ENCODE results near the gene LRRC27. TPM values are rescaled to one million over a fixed set of nuclear protein-coding genes. Genes with fewer than 3 reads are reported as not detected.

LRRC27 gene
- total RNA-seq, 1 donor from 2014 or later: 12.4 TPM

DNA sequence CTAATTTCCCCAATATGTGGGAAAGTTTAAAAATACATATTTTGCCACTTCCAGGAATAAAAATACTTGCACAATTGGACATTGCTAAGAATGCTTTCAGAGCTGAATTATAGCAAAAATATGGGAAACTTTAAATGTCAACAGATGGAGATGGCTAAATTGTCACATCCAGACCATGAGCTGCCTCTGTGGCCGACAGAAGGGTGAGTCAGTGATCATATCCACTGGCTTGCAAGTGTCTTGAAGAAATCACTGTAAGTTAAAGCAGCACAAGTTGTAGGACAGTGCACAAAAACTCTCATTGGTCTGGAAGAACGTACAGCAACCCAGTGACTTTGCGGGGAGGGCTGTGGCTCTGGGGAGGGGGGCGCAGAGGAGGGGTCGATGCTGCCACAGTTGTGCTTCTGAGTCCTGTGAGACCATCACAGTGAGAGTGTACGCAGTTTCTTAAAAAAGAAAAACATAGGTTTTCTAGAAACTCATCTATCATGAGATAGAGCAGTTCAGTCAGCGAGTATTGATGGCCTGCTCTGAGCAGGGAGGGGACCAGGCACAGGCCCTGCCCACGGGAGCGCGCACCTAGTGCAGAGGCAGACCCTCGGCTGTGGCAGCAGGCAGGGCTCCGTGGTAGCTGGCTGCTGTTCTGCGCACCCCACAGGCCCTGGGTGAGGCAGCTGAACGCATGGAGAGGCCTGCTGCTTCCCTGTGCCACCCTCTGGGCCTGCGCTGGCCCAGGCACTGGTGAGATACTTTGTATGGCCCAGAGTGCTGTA, 25.5 kb downstream of the LRRC27 start:
- DNase-seq (ENCODE audit: low spot score): no peak

DNA sequence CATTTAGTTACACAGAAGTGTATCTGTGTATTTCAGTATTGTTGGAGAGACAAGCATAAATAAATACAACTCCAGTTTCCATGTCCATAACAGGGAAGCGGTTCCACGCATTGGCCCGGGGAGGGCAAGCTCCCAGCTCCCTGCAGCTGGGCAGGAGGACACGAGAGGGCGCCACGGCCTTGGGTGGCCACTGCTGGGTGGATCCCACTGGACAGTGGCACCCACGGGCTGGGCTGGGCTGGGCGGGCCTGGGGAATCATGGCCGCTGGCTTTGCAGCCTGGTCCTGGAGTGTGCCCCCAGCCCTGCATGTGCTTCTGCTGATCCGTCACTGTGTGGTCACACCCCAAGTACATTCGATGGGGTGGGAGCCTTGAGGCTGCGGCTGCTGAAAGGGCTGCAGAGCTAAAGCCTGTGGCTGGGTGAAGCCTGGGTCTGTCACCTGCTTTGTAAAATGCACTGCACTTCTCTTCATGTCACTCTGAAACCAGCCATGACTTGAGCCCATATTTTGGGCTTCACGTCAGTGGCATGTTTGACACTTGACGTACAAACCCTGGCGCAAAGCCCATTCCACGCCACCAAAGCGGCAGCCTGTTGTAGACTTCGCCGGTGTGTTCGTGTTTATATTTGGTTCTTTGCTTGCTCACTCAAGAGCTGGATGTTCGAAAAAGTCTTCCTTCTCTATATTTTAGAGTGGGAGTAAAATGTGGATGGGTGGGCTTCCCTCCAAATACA, 27.5 kb downstream of the LRRC27 start:
- DNase-seq (ENCODE audit: low spot score): no peak

DNA sequence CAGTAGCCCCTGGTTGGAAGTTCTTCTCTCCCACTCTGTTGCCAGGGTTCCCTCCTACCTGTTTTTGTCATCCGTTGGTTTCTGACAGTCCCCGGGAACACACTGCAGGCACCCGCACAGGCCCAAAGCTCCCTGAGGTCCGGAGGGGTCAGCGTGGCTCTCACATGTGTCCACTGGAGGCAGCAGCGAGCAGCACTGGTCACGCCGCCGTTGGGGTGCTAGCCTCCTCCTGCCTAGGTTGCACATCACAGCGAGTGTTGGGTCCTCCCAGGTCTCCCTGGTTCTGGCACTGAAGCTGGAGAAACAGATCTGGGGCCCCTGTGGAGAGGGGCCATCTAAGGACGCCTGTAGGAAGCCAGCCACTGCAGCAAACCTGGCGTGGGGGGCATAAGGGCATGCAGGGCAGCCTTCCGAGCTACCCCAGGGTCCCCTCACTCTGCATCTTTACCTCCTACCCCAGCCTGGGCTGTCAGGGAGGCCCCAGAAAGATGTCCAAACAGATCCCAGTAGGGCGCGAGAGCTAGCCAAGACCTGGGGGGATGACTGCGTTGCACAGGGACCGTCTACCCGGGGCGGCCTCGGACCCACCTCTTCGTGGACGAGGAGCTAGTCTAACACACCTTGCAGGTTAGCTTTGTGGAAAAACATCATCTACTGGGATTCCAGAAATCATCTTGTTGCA, 28.9 kb downstream of the LRRC27 start:
- no peak for DNase-seq (ENCODE audit: low spot score)

DNA sequence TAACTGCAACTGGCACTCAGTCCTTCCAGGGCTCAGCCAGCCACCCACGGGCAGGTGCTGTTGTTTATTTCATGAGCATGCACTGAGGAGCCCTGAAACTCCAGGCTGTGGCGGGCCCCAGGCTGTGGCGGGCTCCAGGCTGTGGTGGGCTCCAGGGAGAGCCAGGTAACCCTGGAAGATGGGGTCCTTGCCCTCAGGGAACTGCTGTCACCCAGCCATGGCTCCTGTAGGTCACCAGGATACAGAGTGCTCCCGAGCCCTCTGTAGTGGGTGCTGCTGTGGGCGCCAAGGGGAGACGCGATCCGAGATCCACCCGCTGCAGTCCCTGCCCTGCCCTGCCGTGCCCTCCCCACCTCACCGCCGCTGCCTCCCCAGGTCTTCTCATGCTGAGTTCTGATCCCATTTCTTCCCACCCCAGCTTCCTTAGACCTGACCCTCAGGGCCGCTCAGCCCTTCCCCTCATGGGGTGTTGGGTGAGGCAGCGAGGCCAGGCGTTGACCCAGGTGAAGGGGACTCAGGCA, 29.6 kb downstream of the LRRC27 start:
- no peak for DNase-seq (ENCODE audit: low spot score)

DNA sequence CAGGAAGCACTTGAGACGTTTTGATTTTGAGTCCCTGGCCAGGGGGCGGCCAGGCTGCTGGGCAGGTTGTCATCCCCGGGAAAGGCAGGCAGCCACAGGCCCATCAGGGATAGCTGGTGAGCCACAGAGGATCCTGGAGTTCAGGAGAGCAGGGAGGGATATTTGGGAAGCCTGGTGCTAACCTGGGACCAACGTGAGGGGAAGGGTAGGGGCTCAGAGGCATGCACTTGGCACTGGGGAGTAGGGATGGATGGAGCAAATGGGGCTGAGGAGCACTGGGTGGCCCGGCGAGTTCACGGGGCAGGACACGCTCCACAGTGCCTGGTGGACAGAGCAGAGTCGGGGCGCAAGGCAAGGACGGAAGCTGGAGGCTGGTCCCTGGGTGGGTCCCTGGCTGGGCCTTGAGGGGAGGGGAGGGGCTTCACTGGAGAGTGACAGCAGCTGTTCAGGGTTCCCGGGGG, 30.2 kb downstream of the LRRC27 start:
- no peak for DNase-seq (ENCODE audit: low spot score)

DNA sequence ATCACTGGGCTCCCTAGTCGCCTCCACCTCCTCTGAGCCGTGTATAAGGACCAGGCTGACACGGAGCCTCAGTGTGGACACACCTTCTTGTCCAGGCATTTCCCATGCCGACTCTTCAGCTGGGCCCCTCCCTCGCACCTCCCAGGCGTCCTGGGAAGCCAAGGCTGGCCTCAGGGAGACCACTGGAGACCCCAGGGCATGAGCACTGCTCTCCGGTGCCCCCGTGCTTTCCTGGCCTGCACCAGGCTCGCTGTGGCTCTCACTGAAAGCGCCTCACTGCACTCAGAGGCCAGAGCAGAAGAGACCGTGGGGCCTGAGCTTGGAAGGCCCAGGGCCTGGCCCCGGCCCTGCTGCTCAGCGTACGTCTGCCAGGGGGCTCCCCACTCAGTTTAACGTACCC, 31.4 kb downstream of the LRRC27 start:
- DNase-seq (ENCODE audit: low spot score): no peak

DNA sequence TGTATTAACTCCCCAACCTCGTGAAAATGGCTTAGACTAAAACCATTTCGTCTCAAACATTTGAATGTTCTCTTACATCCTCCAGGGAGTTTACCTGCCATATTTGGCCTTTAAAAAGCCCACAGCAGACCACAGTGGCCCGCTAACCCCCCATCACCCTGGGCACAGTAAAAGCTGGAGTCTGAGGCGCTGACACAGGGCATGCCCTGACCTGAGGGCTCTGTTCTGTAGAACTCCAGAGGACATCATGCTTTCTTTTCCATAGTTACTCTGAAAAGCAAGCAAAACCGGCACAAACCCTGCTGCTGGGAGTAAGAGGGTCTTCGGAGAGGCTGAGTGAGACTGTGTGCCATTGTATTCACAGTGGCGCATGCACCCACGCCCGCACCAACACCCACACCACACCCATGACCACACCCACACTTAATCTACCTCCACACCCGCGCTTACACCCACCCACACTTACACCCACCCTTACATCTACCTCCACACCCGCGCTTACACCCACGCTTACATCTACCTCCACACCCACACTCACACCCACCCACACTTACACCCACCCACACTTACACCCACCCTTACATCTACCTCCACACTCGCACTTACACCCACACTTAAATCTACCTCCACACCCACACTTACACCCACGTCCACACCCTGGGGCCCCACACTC, 32.1 kb downstream of the LRRC27 start:
- no peak for DNase-seq (ENCODE audit: low spot score)

DNA sequence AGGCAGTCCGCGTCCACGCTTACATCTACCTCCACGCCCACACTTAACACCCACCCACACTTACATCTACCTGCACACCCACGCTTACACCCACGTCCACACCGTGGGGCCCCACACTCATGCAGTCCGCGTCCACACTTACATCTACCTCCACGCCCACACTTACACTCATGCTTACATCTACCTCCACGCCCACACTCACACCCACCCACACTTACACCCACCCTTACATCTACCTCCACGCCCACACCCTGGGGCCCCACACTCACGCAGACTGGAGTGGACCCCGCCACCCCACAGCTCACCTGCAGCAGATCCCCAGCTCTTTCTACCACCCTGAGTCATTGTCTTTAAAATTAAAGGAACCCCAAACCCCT, 32.6 kb downstream of the LRRC27 start:
- DNase-seq (ENCODE audit: low spot score): no peak

DNA sequence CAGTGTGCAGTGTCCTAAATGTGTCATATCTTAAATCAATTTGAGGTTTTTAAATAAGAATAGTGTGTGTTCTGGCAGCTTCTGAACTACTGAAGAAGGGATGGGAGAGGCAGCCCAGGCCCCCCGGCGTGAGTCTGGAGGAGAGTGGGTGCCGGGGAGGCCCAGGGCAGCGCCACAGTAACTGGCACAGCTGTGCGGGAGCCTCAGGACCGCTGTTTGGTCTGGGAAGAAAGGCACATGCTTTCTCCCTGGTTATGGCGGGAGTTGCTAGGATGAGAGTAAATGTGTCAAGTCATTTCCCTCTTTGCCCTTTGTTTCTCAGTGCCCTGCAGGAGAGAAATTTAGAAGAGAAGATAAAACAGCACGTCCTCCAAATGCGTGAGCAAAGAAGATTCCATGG, 33.1 kb downstream of the LRRC27 start:
- no peak for DNase-seq (ENCODE audit: low spot score)

DNA sequence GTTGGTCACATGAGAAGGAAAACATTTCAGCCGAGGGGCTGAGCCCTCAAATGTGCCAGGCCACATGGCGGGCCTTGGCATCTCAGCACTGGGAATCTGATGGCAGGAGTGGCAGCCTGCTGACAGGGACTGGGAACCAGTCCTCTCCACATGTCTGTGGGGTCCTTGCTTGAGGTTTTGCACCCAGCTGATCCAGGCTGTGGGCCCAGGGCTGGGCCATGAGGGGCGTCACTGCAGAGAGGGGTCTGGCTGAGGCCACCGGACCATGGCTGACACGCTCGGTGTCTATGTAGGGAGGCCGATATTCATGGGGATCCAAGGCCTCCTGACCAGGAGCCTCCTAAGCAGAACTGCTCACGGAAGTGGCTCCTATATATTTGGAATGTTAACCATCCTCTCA, 34.0 kb downstream of the LRRC27 start:
- DNase-seq (ENCODE audit: low spot score): no peak

DNA sequence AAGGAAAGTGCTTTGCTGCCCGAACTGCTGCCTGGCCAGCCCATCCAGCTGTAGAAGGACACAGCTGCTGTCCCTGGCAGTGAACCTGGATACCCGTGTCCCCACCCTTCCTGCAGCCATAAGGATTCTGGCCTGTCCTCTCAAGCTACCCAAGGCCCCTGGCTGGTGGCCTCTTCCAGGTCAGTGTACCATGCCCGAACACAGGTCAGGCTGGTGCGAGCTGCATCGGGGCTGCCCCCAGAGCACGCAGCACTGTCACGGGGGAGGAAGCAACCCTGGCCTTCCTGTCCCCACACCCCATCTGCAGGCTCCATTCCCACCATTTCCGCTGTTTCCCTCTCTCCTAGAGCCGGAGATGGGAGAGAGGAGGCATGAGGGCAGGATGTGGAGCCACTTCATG, 34.5 kb downstream of the LRRC27 start:
- no peak for DNase-seq (ENCODE audit: low spot score)

DNA sequence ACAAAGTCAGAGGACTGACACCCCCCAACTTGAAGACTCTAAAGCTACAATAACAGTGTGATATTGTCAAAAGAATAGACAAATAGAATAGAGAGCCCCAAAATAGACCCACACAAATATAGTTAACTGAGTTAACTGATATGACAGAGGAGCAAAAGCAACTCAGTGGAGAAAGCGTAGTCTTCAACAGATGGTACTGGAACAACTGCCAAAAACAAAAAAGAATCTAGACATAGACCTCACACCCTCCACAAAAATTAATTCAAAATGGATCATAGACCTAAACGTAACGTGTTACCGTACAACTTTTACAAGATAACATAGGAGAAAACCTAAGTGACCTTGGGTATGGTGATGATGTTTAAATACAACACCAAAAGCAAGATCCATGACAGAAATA, 36.4 kb downstream of the LRRC27 start:
- DNase-seq (ENCODE audit: low spot score): no peak

DNA sequence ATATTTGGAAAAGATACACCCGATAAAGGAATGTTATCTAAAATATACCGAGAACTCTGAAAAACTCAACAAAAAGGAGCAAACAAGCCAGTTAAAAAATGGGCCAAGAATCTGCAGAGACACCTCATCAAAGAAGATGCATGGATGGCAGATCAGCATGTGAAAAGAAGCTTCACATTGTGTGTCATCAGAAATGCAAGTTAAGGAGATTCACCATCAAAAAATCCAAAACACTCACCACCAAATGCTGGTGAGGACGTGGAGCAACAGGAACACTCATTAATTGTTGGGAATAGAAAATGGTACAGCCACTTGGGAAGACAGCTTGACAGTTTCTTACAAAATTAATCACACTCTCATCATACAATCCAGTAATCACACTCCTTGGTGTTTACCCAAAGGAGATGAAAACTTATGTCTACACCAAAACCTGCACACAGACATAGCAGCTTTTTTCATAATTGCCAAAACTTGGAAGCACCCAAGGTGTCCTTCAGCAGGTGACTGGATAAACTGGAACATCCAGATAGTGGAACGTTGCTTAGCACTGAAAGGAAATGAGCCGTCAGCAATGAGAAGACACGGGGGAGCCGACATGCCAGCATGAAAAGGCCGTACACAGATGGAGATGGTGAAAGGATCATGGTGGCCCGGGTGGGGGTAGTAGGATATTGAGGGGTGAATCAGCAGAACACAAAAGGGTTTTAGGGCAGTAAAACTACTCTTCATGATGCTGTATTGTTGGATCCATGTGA, 37.1 kb downstream of the LRRC27 start:
- DNase-seq (ENCODE audit: low spot score): no peak

DNA sequence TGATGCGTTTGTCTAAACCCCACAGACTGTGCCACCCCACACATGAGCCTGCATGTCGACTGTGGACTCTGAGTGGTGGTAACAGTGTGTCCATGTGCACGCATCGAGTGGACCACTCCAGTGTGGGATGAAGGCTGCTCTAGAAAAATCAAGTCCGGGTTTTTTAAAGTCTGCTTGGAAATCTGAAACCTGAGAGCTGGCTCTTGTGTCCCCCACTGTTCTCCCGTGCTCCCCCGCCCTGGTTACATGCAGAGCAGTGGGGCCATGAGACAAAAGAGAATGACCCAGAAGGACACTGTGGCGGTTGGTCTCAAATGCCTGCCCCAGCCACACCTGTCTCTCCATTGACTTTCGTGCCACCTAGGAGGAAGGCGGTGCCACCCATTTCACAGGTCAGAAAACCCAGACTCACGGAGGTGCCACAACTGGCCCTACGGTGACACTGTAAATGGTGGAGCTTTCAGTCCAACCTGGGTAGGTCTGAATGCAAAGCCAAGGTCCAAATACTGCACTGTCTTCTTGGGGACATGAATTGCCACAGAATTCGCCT, 37.7 kb downstream of the LRRC27 start:
- no peak for DNase-seq (ENCODE audit: low spot score)

DNA sequence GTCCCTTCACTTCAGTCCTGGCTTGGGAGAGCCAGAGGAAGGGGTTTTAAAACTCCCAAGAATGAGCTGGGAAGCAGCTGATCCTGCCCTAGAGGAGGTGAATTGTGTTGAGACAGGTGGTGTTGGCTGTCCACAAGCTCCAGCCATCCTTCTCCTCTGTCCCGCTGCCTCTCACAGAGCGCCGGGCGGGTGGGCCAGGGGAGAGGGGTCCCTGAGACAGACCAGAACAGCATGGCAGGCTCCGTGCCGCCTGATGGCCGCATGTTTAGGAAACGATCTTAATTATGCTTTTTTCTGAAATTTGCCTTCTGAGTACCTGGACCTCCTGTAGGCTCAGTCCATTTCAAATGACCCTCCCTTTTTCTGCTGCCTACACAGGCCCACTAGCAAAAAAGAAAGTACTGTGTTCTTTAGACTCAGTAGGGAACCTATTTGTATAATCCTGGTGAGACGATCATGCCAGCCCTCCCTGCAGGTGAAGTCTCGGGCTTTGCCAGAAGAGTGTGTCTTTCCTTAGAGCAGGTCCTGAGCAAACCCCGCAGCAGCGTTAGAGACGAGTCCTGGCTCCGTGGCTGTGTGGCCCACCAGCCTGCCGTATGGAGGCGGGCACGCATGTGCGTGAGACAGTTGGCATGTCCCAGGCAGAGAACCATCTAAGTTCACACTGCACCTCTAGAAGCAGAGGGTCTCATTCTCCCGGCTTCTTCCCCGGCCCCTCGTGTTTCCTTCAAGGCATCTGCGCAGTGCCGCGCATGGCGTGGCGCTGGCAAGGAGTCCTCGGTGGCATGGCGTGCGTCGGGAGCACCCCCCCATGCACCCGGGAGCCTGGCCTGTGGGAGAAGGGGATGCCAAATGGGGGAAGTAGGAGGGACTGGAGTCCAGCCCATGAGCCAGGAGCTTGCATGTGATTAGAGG, 38.7 kb downstream of the LRRC27 start:
- no peak for DNase-seq (ENCODE audit: low spot score)

DNA sequence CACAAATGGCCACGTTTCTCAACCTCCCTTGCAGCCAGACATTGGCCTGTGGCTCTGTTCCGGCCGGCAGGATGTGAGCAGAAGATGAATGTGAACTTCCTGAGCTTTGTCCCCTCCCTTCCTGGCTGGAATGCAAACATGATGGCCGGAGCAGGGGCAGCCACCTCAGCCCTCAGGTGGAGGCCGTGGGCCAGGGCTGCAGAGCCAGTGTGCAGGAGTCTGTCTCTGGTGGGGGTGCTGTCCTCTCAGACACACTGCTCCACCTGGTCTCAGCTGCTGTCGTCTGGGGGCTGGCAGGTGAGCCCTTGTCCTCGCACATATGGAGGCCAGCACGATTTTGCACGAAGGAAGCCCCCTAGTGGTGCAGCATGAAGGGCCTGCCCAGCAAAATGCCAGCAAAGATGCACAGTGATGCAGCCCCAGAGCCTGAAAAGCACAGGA, 39.7 kb downstream of the LRRC27 start:
- DNase-seq (ENCODE audit: low spot score): no peak

DNA sequence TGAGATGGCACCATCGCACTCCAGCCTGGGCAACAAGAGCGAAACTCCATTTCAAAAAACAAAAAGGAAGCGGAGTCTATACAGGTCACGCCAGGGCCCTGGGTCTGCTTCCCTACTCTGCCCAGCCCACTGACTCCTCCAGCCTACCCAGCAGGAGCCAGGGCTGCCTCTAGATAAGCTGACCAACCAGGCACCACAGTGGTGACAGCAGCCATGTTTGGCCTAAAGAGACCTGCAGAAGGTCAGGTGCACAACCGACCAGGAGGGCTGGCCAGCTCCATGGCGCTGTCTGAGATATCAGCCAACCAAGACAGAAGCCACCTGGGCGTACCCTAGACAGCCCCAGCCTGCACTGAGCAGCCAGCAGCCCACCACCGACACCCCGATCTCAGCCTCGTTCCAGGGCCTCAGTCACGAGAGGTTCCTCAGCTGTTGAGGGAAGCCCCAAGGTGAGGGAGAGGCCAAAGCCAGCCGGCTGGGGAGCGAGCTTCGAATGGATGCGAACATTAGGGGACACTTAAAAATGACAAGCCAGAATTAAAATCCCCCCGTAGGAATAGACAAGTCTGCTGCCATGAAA, 40.6 kb downstream of the LRRC27 start:
- no peak for DNase-seq (ENCODE audit: low spot score)

DNA sequence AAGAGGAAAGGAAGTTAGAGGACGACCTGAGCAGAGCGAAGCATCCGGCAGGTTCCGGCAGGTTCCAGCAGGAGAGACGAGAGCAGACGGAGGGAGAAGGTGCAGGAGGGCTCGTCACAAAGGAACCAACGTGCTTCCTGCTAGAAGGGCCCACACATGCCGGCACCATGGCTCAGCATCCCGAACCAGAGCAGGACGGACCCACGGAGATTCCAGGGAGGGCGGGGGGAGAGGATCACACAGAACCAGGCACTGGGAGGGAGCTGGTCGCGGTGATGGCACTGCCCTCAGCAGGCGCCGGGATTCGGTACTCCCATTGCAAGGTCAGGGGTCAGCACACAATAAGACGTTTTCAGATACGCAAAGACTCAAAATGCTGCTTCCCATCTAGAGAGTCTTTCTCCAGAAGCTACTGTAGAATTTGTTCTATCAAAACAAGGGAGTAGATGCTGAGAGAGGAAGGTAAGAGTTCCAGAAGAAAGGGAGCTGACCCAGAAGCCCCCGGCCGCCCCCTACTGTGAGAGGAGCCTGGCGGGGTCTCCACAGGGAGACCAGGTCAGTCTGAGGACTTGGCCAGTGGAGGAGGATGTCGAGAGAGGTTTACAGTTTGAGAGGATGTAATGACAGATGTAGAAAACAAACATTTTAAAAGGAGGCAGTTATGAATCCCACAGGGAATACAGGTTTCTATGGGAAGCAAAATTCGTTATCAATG, 41.4 kb downstream of the LRRC27 start:
- no peak for DNase-seq (ENCODE audit: low spot score)

DNA sequence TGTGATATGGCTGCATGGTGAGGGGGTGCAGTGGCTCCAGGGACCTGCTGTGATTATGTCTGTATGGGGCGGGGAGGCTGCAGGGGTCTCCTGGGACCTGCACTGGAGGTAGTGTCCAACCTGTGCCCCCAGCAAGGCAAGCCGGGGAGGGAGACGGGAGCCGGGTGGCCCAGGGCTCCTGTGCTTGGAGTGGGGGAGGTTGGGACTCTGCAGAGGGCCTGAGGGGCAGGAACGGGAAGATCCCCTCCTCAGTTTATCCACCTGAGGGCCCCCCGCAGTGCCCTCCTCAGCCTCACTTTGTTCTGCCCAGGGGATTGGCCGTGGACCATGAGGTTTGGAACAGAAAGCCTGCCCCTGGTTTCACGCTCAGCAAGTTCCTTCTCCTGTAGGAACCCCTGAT, 42.2 kb downstream of the LRRC27 start:
- DNase-seq (ENCODE audit: low spot score): no peak

Measured in mucosa of gallbladder (tissue), 1 donor.